Posterior vena cava (tissue), 2 donors: Measurements from ENCODE around the gene MPND. TPM values are rescaled to one million over a fixed set of nuclear protein-coding genes. Genes with fewer than 3 reads are reported as not detected.

Experiments
- DNase-seq: peaks from one replicate; pipeline ENCODE4 v3.0.0-alpha.2; 2020; ENCODE audit warnings: low spot score
- intact Hi-C, 2 donors: fragments of 100-400 bp; cut with DNase I; formaldehyde crosslinking; loops; one replicate each; pipeline versions ENCODE4 v1.14.1 to v1.14.2; 2022 to 2023
- total RNA-seq, 2 donors: library from RNA; stranded (reverse); fragmentation: NEBNext Ultra II Directional; extraction: Animal tissue kit (Norgen Biotek cat#: 25700); gene quantifications; one replicate each; pipeline ENCODE4 v1.2.1, GENCODE V29; 2021
- donor health status: DM: yes; HTN: yes; CAD: no.
- donor health status: DM: yes; HTN: yes; CAD: no.

Gene MPND
- total RNA-seq, 2 donors from 2014 or later: 11.2 to 12.1 TPM

GRCh38 chr19:4390567-4391305, 47.4 kb downstream of the MPND start:
- intact Hi-C loops: no loop called here
- no peak for DNase-seq

- no peak for DNase-seq
- intact Hi-C loops: no loop called here
Measured at GRCh38 chr19:4391306-4391693, 47.9 kb downstream of the MPND start.

GRCh38 chr19:4391701-4392483, 48.5 kb downstream of the MPND start:
- DNase-seq: peak; percentile 89
- intact Hi-C loops: no loop called here

GRCh38 chr19:4393947-4394590, 50.7 kb downstream of the MPND start:
- DNase-seq: no peak
- intact Hi-C loops: no loop called here

GRCh38 chr19:4396949-4397783, 53.8 kb downstream of the MPND start:
- intact Hi-C loops: loop anchor here in 1 of 2 donors (5.0 kb wide), 1 partner anchor 35 kb away; no protein-coding TSS in a partner anchor
- no peak for DNase-seq

- intact Hi-C loops: loop anchor here (5.0 kb wide), 2 partner anchors 37 to 57 kb away; partner anchors contain the start of gene MPND (in 1 of the 2)
- no peak for DNase-seq
Measured at GRCh38 chr19:4399812-4400134, 56.4 kb downstream of the MPND start.

- intact Hi-C loops: loop anchor here in 1 of 2 donors (5.0 kb wide), 1 partner anchor 58 kb away; the partner anchor contains the start of gene MPND
- peak; percentile 97 for DNase-seq
Measured at GRCh38 chr19:4400135-4400936, 57.0 kb downstream of the MPND start, which contains the start of gene SH3GL1. Gene SH3GL1, minus strand, starts transcription at chr19:4400547. Its CDS starts 179 bp downstream, at chr19:4400368.

GRCh38 chr19:4401769-4402170, 58.4 kb downstream of the MPND start:
- no peak for DNase-seq
- intact Hi-C loops: loop anchor here in 1 of 2 donors (5.0 kb wide), 1 partner anchor 59 kb away; the partner anchor contains the start of gene MPND

GRCh38 chr19:4402171-4403004, 59.0 kb downstream of the MPND start, which contains the start of gene CHAF1A:
Gene CHAF1A, plus strand, starts transcription at chr19:4402640. Its CDS starts 123 bp downstream, at chr19:4402763.
- peak; percentile 100 for DNase-seq
- intact Hi-C loops: loop anchor here in 1 of 2 donors (5.0 kb wide), 1 partner anchor 60 kb away; the partner anchor contains the start of gene MPND

- no peak for DNase-seq
- intact Hi-C loops: loop anchor here in 1 of 2 donors (5.0 kb wide), 1 partner anchor 61 kb away; the partner anchor contains the start of gene MPND
Measured at GRCh38 chr19:4403005-4403761, 59.8 kb downstream of the MPND start.

GRCh38 chr19:4405977-4406376, 62.6 kb downstream of the MPND start:
- intact Hi-C loops: no loop called here

GRCh38 chr19:4406626-4407025, 63.3 kb downstream of the MPND start:
- intact Hi-C loops: no loop called here

More at GRCh38 chr19:4405977-4406376, 62.6 kb downstream of the MPND start:
- DNase-seq: no peak

GRCh38 chr19:4409123-4409933, 66.0 kb downstream of the MPND start:
- no peak for DNase-seq
- intact Hi-C loops: no loop called here

More at GRCh38 chr19:4406626-4407025, 63.3 kb downstream of the MPND start:
- no peak for DNase-seq
